OCI-LY1 (cell line): ENCODE measurements around the gene OR13A1.
"Not testable (repeated sequence)": the region's sequence is repeated elsewhere in the genome, so short reads cannot be mapped to it uniquely, and the experiment has no call there.

Experiments used
- H2AFZ ChIP-seq: fragments of 200-600 bp; sonication (generic), shearing (Covaris generic); 2 replicates; pipeline ENCODE4 v1.6.0; 2014; ENCODE audit warnings: antibody characterized with exemption, mild to moderate bottlenecking, low read length
- H3F3A ChIP-seq: fragments of 200-600 bp; sonication (generic), shearing (Covaris generic); 2 replicates; pipeline ENCODE4 v1.6.0; 2014; ENCODE audit warnings: mild to moderate bottlenecking, antibody characterized with exemption, low read length, moderate library complexity; ENCODE audit not compliant: insufficient read depth
- H3K27ac ChIP-seq: fragments of 200-600 bp; sonication (generic); 2 replicates; pipeline ENCODE4 v1.5.1; 2014; ENCODE audit warnings: low read length, mixed run types, mild to moderate bottlenecking, low read depth; ENCODE audit not compliant: poor library complexity, severe bottlenecking
- H3K27me3 ChIP-seq: fragments of 200-600 bp; sonication (generic); 2 replicates; pipeline ENCODE4 v1.6.0; 2014; ENCODE audit warnings: antibody characterized with exemption, mild to moderate bottlenecking, low read length, moderate library complexity; ENCODE audit not compliant: insufficient read depth
- H3K36me3 ChIP-seq: fragments of 200-600 bp; sonication (generic); 2 replicates; pipeline ENCODE4 v1.6.1; 2014; ENCODE audit warnings: mild to moderate bottlenecking, antibody characterized with exemption, low read length, moderate library complexity, mixed read lengths; ENCODE audit not compliant: insufficient read depth
- H3K4me1 ChIP-seq: fragments of 200-600 bp; sonication (generic); 2 replicates; pipeline ENCODE4 v1.5.1; 2014; ENCODE audit warnings: mild to moderate bottlenecking, low read length, moderate library complexity; ENCODE audit not compliant: insufficient read depth, severe bottlenecking
- H3K4me2 ChIP-seq: fragments of 200-600 bp; sonication (generic), shearing (Covaris generic); 2 replicates; pipeline ENCODE4 v1.6.1; 2014; ENCODE audit warnings: low read length
- H3K4me3 ChIP-seq: fragments of 200-600 bp; sonication (generic); 2 replicates; pipeline ENCODE4 v1.5.1; 2014; ENCODE audit warnings: low read length, low read depth, mild to moderate bottlenecking, mixed read lengths; ENCODE audit not compliant: poor library complexity, severe bottlenecking
- H3K79me2 ChIP-seq: fragments of 200-600 bp; shearing (Covaris generic); 2 replicates; pipeline ENCODE4 v1.6.1; 2016; ENCODE audit warnings: mixed run types, low read length, mixed read lengths; ENCODE audit not compliant: insufficient read depth
- H3K9ac ChIP-seq: fragments of 200-600 bp; sonication (generic), shearing (Covaris generic); 2 replicates; pipeline ENCODE4 v1.6.1; 2014; ENCODE audit warnings: mild to moderate bottlenecking, low read length, mixed read lengths
- H3K9me2 ChIP-seq: fragments of 200-600 bp; sonication (generic), shearing (Covaris generic); 2 replicates; pipeline ENCODE4 v1.6.1; 2014; ENCODE audit warnings: low read depth, mild to moderate bottlenecking, low read length, mixed read lengths
- H3K9me3 ChIP-seq: fragments of 200-600 bp; shearing (Covaris generic); 2 replicates; pipeline ENCODE4 v1.6.1; 2014; ENCODE audit warnings: low read length, mixed read lengths
- H4K20me1 ChIP-seq: fragments of 200-600 bp; sonication (generic), shearing (Covaris generic); 2 replicates; pipeline ENCODE4 v1.6.0; 2016; ENCODE audit warnings: mild to moderate bottlenecking, low read length; ENCODE audit not compliant: insufficient read depth
- EZH2 ChIP-seq: fragments of 200-600 bp; sonication (generic), shearing (Covaris generic); IDR thresholded peaks from 2 replicates; pipeline ENCODE4 v1.8.0; 2017; ENCODE audit warnings: borderline replicate concordance, mixed run types, mild to moderate bottlenecking, antibody characterized with exemption, low read length, moderate library complexity, mixed read lengths
- TF ChIP-seq, protein P1 (sequence below): fragments of 200-600 bp; sonication (generic), shearing (Covaris generic); IDR thresholded peaks from 2 replicates; pipeline ENCODE4 v1.5.1; 2017; ENCODE audit warnings: mild to moderate bottlenecking, antibody characterized with exemption, low read length, moderate library complexity, mixed read lengths

The OR13A1 gene

DNA sequence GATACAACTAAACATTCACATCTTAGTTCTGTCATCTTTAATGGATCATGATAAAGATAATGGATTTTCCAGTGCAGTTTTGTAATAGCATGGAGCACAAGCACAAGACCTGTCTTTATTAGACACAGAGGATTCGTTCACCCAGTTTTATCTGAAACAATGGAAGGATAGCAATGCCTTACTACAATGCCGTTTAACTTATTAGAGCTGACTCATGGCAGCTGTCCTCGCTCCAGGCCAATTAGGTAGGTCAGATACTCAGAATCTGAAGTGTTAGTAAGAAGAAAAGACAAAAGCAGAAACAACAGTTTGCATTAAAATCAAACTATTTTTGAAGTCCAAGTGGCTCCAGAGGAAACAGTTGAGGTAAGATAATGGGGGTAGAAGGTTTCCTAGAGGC, 12.8 kb downstream of the OR13A1 start:
- H2AFZ ChIP-seq: no peak overlapping the region
- H3K4me3 ChIP-seq: no peak overlapping the region
- H4K20me1 ChIP-seq: no peaks in the 10 kb centered on the region
- no peaks in the 10 kb centered on the region for H3K79me2 ChIP-seq
- peaks cover 10% of the 10 kb centered on the region for H3K9me3 ChIP-seq
- no peaks in the 10 kb centered on the region for H3K9me2 ChIP-seq
- H3K4me2 ChIP-seq: no peak overlapping the region
- no peak overlapping the region for H3K27ac ChIP-seq
- H3K36me3 ChIP-seq: peaks cover 57% of the 10 kb centered on the region
- no peaks in the 10 kb centered on the region for H3K27me3 ChIP-seq
- H3K4me1 ChIP-seq: no peaks in the 10 kb centered on the region
- TF ChIP-seq, protein P1, sequence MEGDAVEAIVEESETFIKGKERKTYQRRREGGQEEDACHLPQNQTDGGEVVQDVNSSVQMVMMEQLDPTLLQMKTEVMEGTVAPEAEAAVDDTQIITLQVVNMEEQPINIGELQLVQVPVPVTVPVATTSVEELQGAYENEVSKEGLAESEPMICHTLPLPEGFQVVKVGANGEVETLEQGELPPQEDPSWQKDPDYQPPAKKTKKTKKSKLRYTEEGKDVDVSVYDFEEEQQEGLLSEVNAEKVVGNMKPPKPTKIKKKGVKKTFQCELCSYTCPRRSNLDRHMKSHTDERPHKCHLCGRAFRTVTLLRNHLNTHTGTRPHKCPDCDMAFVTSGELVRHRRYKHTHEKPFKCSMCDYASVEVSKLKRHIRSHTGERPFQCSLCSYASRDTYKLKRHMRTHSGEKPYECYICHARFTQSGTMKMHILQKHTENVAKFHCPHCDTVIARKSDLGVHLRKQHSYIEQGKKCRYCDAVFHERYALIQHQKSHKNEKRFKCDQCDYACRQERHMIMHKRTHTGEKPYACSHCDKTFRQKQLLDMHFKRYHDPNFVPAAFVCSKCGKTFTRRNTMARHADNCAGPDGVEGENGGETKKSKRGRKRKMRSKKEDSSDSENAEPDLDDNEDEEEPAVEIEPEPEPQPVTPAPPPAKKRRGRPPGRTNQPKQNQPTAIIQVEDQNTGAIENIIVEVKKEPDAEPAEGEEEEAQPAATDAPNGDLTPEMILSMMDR: no peak
- TF ChIP-seq EZH2: no peak
- H3K9ac ChIP-seq: no peak overlapping the region
- H3F3A ChIP-seq: no peaks in the 10 kb centered on the region

DNA sequence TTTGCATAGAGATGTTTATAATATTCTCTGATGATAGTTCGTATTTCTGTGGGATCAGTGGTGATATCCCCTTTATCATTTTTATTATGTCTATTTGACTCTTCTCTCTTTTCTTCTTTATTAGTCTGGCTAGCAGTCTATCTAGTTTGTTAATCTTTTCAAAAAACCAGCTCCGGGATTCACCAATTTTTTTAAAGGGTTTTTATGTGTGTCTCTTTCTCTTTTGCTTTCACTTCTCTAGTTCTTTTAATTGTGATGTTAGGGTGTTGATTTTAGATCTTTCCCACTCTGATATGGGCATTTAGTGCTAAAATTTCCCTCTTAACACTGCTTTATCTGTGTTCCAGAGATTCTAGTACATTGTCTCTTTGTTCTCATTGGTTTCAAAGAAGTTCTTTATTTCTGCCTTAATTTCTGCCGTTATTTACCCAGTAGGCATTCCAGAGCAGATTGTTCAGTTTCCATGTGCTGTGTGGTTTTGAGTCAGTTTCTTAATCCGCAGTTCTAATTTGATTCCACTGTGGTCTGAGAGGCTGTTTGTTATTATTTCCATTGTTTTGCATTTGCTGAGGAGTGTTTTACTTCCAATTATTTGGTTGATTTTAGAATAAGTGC, 17.0 kb downstream of the OR13A1 start:
- H3K9me2 ChIP-seq, H3K27me3 ChIP-seq, H3K4me1 ChIP-seq, H4K20me1 ChIP-seq, H3K79me2 ChIP-seq, H3K9ac ChIP-seq, H3K4me2 ChIP-seq, H3K4me3 ChIP-seq, H2AFZ ChIP-seq, H3F3A ChIP-seq, H3K27ac ChIP-seq: not testable (repeated sequence)
- H3K36me3 ChIP-seq: peaks cover 29% of the 10 kb centered on the region
- H3K9me3 ChIP-seq: peaks cover 11% of the 10 kb centered on the region

DNA sequence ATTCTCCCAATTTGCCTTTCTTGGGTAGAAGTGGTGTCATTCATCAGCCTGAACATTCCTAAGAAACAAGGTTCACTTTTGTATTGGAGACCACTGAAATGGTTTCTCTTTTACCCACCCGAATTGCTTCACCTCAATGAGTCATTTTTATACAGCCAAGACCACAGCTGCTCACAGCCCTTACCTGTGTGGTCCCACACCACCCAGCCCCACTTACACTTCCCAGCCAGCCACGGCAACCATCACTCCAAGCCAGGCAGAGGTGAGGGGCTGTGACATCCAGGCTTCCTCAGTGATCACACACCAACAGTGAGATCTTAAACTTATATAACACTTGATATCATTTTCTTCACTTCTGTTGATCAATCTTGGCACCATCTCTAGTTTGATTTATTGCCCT, 20.7 kb downstream of the OR13A1 start:
- Histone ChIP-seq H3K4me3 (no peak overlapping the region), H3K9me3 (peaks cover 9% of the 10 kb centered on the region; the same call in 1 of the 2 replicates), H3F3A (no peaks in the 10 kb centered on the region), H3K9me2 (no peaks in the 10 kb centered on the region), H3K4me1 (no peaks in the 10 kb centered on the region), H3K79me2 (no peaks in the 10 kb centered on the region), H2AFZ (no peak overlapping the region), H3K27ac (no peak overlapping the region), H4K20me1 (no peaks in the 10 kb centered on the region), H3K9ac (no peak overlapping the region), H3K27me3 (no peaks in the 10 kb centered on the region), H3K36me3 (no peaks in the 10 kb centered on the region), H3K4me2 (no peak overlapping the region)
- no peak for TF ChIP-seq EZH2
- TF ChIP-seq, protein P1: no peak

DNA sequence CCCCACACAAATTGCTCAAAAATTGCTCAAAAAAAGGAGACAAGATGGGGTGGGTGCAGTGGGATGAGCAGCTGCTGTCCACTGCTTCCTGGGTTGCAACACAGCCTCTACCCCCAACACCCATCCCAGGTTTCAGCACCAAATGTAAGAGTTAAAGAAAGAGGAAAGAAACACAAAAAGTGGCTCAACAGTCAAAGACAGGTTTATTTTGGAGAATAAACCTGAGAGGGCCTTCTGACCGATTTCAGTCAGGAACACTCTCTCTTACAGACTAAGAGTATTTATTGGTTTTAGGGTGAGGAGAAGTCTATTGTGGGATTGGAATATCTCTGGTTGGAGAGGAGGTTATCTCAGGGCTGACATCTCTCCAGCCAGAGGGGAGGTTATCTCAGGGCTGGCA, 28.4 kb downstream of the OR13A1 start:
- Histone ChIP-seq H3K4me1 (no peaks in the 10 kb centered on the region), H3K36me3 (no peaks in the 10 kb centered on the region; the same call in 1 of the 2 replicates), H3K9me2 (no peaks in the 10 kb centered on the region), H3K9me3 (peaks cover 5% of the 10 kb centered on the region; the same call in 1 of the 2 replicates), H4K20me1 (no peaks in the 10 kb centered on the region), H3F3A (no peaks in the 10 kb centered on the region), H2AFZ (no peak overlapping the region), H3K4me2 (no peak overlapping the region), H3K27me3 (no peaks in the 10 kb centered on the region), H3K4me3 (no peak overlapping the region), H3K27ac (no peak overlapping the region), H3K9ac (no peak overlapping the region), H3K79me2 (no peaks in the 10 kb centered on the region)
- no peak for TF ChIP-seq EZH2
- TF ChIP-seq, protein P1: no peak
